ENCODE measurements around the gene SPATA18.

SPATA18 gene

GRCh38 chr4:52051213-52051614 lies at the start of gene SPATA18:
Gene SPATA18, plus strand, starts transcription at chr4:52051304. Its CDS starts 401 bp downstream, at chr4:52051705.
- peak within 1 kb of the TSS; percentile 73 for H3K4me3 ChIP-seq (ENCODE audit: control insufficient read depth, low read depth, low read length)
- DNase-seq (ENCODE audit: low read depth): peak; percentile 10
- TF ChIP-seq CTCF (conservative IDR thresholded peaks at IDR 0.05; ENCODE audit: control insufficient read depth, insufficient read depth, low read depth, low read length): no peak

DNA sequence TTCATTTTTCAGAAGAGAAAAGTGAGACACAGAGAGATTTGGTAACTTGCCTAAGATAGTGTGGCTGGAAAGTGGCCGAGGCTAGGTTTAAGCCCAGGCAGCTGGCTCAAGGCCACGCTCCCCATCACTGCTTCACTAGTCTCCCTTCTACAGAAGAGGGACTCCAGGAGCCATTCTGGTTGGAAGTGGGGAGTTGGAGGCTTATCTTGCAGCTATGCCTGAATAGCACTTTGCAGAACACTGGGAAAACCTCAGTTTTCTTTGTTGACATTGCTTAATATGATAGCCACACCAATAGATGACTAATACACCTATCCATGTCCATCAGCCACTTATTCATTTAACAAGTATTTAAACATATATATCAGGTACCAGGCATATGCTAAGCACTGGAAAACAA lies 49.5 kb upstream of the SPATA18 start:
- DNase-seq (ENCODE audit: low read depth): peak; percentile 12
- no peak for TF ChIP-seq CTCF (conservative IDR thresholded peaks at IDR 0.05; ENCODE audit: control insufficient read depth, insufficient read depth, low read depth, low read length)
- H3K4me3 ChIP-seq (ENCODE audit: control insufficient read depth, low read depth, low read length): no peak overlapping the region

GRCh38 chr4:52004414-52004813 lies 46.7 kb upstream of the SPATA18 start:
- TF ChIP-seq CTCF (conservative IDR thresholded peaks at IDR 0.05; ENCODE audit: control insufficient read depth, insufficient read depth, low read depth, low read length): no peak
- DNase-seq (ENCODE audit: low read depth): no peak

GRCh38 chr4:52005604-52006273 lies 45.4 kb upstream of the SPATA18 start:
- no peak for DNase-seq (ENCODE audit: low read depth)
- no peak overlapping the region for H3K4me3 ChIP-seq (ENCODE audit: control insufficient read depth, low read depth, low read length)
- TF ChIP-seq CTCF (conservative IDR thresholded peaks at IDR 0.05; ENCODE audit: control insufficient read depth, insufficient read depth, low read depth, low read length): no peak

More at GRCh38 chr4:52004414-52004813, 46.7 kb upstream of the SPATA18 start:
- H3K4me3 ChIP-seq (ENCODE audit: control insufficient read depth, low read depth, low read length): no peak overlapping the region

GRCh38 chr4:52006887-52007286 lies 44.2 kb upstream of the SPATA18 start:
- no peak for TF ChIP-seq CTCF (conservative IDR thresholded peaks at IDR 0.05; ENCODE audit: control insufficient read depth, insufficient read depth, low read depth, low read length)
- DNase-seq (ENCODE audit: low read depth): no peak

DNA sequence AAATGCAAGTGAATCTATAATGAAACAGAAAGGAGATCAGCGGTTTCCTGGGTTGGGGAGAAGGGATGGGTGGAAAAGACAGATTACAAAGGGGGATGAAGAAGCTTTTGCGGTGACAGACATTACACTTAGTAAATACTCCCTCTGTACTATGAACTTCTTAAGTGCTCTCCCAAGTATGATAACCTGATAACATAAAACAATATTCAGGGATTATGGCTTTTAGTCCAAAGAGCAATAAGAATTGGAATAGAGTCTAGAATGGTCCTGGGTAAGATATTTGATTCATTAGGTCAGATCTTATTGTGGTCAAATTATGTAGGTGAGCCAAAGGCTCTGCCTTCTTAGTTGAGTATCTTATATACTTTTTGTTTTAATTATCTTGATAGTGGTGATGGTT lies 40.1 kb upstream of the SPATA18 start:
- no peak for TF ChIP-seq CTCF (conservative IDR thresholded peaks at IDR 0.05; ENCODE audit: control insufficient read depth, insufficient read depth, low read depth, low read length)

More at GRCh38 chr4:52006887-52007286, 44.2 kb upstream of the SPATA18 start:
- H3K4me3 ChIP-seq (ENCODE audit: control insufficient read depth, low read depth, low read length): no peak overlapping the region

More for the DNA sequence above, 40.1 kb upstream of the SPATA18 start:
- H3K4me3 ChIP-seq (ENCODE audit: control insufficient read depth, low read depth, low read length): no peak overlapping the region
- DNase-seq (ENCODE audit: low read depth): no peak
